GM18526 (cell line): ENCODE data around the gene EPS8L2.

Experiments
- POLR2A ChIP-seq: IDR thresholded peaks from 3 replicates; pipeline ENCODE4 v1.6.1; 2011; ENCODE audit not compliant: insufficient read length; ENCODE audit errors: extremely low read depth

EPS8L2 gene

GRCh38 chr11:696955-697491 is 9.0 kb upstream of the EPS8L2 start:
- TF ChIP-seq POLR2A: no peak

GRCh38 chr11:697811-698311 is 8.2 kb upstream of the EPS8L2 start:
- no peak for TF ChIP-seq POLR2A

- TF ChIP-seq POLR2A: no peak
Measured at GRCh38 chr11:698493-699115, 7.4 kb upstream of the EPS8L2 start.

GRCh38 chr11:699116-699508 is 6.9 kb upstream of the EPS8L2 start:
- no peak for TF ChIP-seq POLR2A

- TF ChIP-seq POLR2A: no peak
Measured at GRCh38 chr11:699753-700152, 6.3 kb upstream of the EPS8L2 start.

GRCh38 chr11:701741-702461 is 4.1 kb upstream of the EPS8L2 start:
- no peak for TF ChIP-seq POLR2A

GRCh38 chr11:702462-703461 is 3.3 kb upstream of the EPS8L2 start:
- TF ChIP-seq POLR2A: no peak

GRCh38 chr11:703506-703905 is 2.5 kb upstream of the EPS8L2 start:
- no peak for TF ChIP-seq POLR2A

GRCh38 chr11:704228-704674 is 1.8 kb upstream of the EPS8L2 start:
- TF ChIP-seq POLR2A: no peak

GRCh38 chr11:704781-705645 is 1.0 kb upstream of the EPS8L2 start:
- no peak for TF ChIP-seq POLR2A

GRCh38 chr11:706439-706956 is 467 bp downstream of the EPS8L2 start:
- no peak for TF ChIP-seq POLR2A

GRCh38 chr11:706957-707816 is 1.2 kb downstream of the EPS8L2 start:
- no peak for TF ChIP-seq POLR2A

GRCh38 chr11:707817-708420 is 1.9 kb downstream of the EPS8L2 start:
- TF ChIP-seq POLR2A: no peak
